Glutamatergic neuron (in vitro differentiated cells): ENCODE results near the gene CELF2. TPM values are rescaled to one million over a fixed set of nuclear protein-coding genes. Genes with fewer than 3 reads are reported as not detected.

Source experiments
- DNase-seq: peaks from one replicate; pipeline ENCODE4 v3.0.0; 2022
- H3K27ac Mint-ChIP-seq: one replicate; pipeline ENCODE4 v1.8.0; 2020; ENCODE audit warnings: mild to moderate bottlenecking, mixed read lengths, inconsistent platforms; ENCODE audit not compliant: unreplicated experiment
- H3K27me3 Mint-ChIP-seq: one replicate; pipeline ENCODE4 v1.8.0; 2020; ENCODE audit warnings: mild to moderate bottlenecking, moderate library complexity, mixed read lengths, inconsistent platforms; ENCODE audit not compliant: unreplicated experiment
- H3K36me3 Mint-ChIP-seq: one replicate; pipeline ENCODE4 v1.8.0; 2020; ENCODE audit warnings: mild to moderate bottlenecking, mixed read lengths, inconsistent platforms; ENCODE audit not compliant: unreplicated experiment
- H3K4me1 Mint-ChIP-seq: one replicate; pipeline ENCODE4 v1.8.0; 2020; ENCODE audit warnings: mild to moderate bottlenecking, low read depth, mixed read lengths, inconsistent platforms; ENCODE audit not compliant: unreplicated experiment
- H3K4me3 Mint-ChIP-seq: one replicate; pipeline ENCODE4 v1.8.0; 2020; ENCODE audit warnings: mild to moderate bottlenecking, mixed read lengths, inconsistent platforms; ENCODE audit not compliant: unreplicated experiment
- H3K9me3 Mint-ChIP-seq: one replicate; pipeline ENCODE4 v1.8.0; 2020; ENCODE audit warnings: mild to moderate bottlenecking, moderate library complexity, mixed read lengths, inconsistent platforms; ENCODE audit not compliant: unreplicated experiment
- CTCF ChIP-seq: fragments of 200-600 bp; sonication (generic); IDR thresholded peaks from one replicate; pipeline ENCODE4 v1.5.0; 2021; ENCODE audit not compliant: partially characterized antibody, unreplicated experiment
- total RNA-seq: library from RNA; stranded (reverse); fragmentation: NEBNext Ultra II Directional; extraction: Animal tissue kit (Norgen Biotek cat#: 25700); gene quantifications from one replicate; pipeline ENCODE4 v1.2.1, GENCODE V29; 2021; ENCODE audit not compliant: unreplicated experiment

CELF2 gene
- total RNA-seq, 1 donor from 2014 or later, result 47.4 TPM

- H3K4me1 Mint-ChIP-seq, result peaks cover 21% of the 10 kb centered on the region
- TF ChIP-seq CTCF, result no peak
- H3K4me3 Mint-ChIP-seq, result no peak overlapping the region
- H3K9me3 Mint-ChIP-seq, result peaks cover 5% of the 10 kb centered on the region
- DNase-seq, result no peak
- no peaks in the 10 kb centered on the region for H3K36me3 Mint-ChIP-seq
- no peak overlapping the region for H3K27ac Mint-ChIP-seq
- H3K27me3 Mint-ChIP-seq, result peaks cover 2% of the 10 kb centered on the region
Observed at GRCh38 chr10:11330383-11331045, 312.8 kb downstream of the CELF2 start.

- Mint-ChIP-seq H3K27ac (no peak overlapping the region), H3K4me1 (peaks cover 21% of the 10 kb centered on the region), H3K9me3 (peaks cover 5% of the 10 kb centered on the region), H3K27me3 (peaks cover 2% of the 10 kb centered on the region), H3K4me3 (no peak overlapping the region), H3K36me3 (no peaks in the 10 kb centered on the region)
- no peak for TF ChIP-seq CTCF
- DNase-seq, result no peak
Observed at GRCh38 chr10:11331046-11331577, 313.4 kb downstream of the CELF2 start.

GRCh38 chr10:11331726-11332125 lies 314.1 kb downstream of the CELF2 start:
- Mint-ChIP-seq H3K27me3 (peaks cover 2% of the 10 kb centered on the region), H3K4me3 (no peak overlapping the region), H3K4me1 (peaks cover 19% of the 10 kb centered on the region), H3K27ac (no peak overlapping the region), H3K36me3 (no peaks in the 10 kb centered on the region), H3K9me3 (peaks cover 6% of the 10 kb centered on the region)
- no peak for DNase-seq
- TF ChIP-seq CTCF, result no peak

- peaks cover 12% of the 10 kb centered on the region for H3K4me1 Mint-ChIP-seq
- H3K9me3 Mint-ChIP-seq, result peaks cover 5% of the 10 kb centered on the region
- no peak for DNase-seq
- TF ChIP-seq CTCF, result no peak
- no peak overlapping the region for H3K27ac Mint-ChIP-seq
- H3K27me3 Mint-ChIP-seq, result no peaks in the 10 kb centered on the region
- no peaks in the 10 kb centered on the region for H3K36me3 Mint-ChIP-seq
- H3K4me3 Mint-ChIP-seq, result no peak overlapping the region
Observed at GRCh38 chr10:11332846-11333245, 315.2 kb downstream of the CELF2 start.

GRCh38 chr10:11334436-11334835 lies 316.8 kb downstream of the CELF2 start:
- no peak overlapping the region for H3K4me3 Mint-ChIP-seq
- TF ChIP-seq CTCF, result no peak
- peaks cover 2% of the 10 kb centered on the region for H3K9me3 Mint-ChIP-seq
- no peak overlapping the region for H3K27ac Mint-ChIP-seq
- peaks cover 7% of the 10 kb centered on the region for H3K4me1 Mint-ChIP-seq
- H3K27me3 Mint-ChIP-seq, result no peaks in the 10 kb centered on the region
- DNase-seq, result no peak
- no peaks in the 10 kb centered on the region for H3K36me3 Mint-ChIP-seq
